GM18907 (cell line): ENCODE data around the gene CRYAB.
"Not testable (repeated sequence)": the region's sequence is repeated elsewhere in the genome, so short reads cannot be mapped to it uniquely, and the experiment has no call there.

Source experiments
- ATAC-seq: cut with Tn5 transposase; IDR thresholded peaks from one replicate; pipeline ENCODE4 v1.9.1; 2021; ENCODE audit warnings: mild to moderate bottlenecking, moderate library complexity; ENCODE audit not compliant: unreplicated experiment

CRYAB gene

GRCh38 chr11:111909378-111909777, 2.2 kb downstream of the CRYAB start:
- ATAC-seq, result no peak

- ATAC-seq, result no peak
Measured at GRCh38 chr11:111908639-111909305, 2.8 kb downstream of the CRYAB start.

- no peak for ATAC-seq
Measured at GRCh38 chr11:111906680-111907079, 4.9 kb downstream of the CRYAB start.

GRCh38 chr11:111905411-111905810, 6.2 kb downstream of the CRYAB start:
- no peak for ATAC-seq

- no peak for ATAC-seq
Measured at GRCh38 chr11:111886844-111887243, 24.7 kb downstream of the CRYAB start.

GRCh38 chr11:111886032-111886431, 25.5 kb downstream of the CRYAB start:
- no peak for ATAC-seq

GRCh38 chr11:111885053-111885452, 26.5 kb downstream of the CRYAB start:
- not testable (repeated sequence) for ATAC-seq

- no peak for ATAC-seq
Measured at GRCh38 chr11:111882202-111882601, 29.4 kb downstream of the CRYAB start.

GRCh38 chr11:111879637-111879960, 32.0 kb downstream of the CRYAB start:
- ATAC-seq, result no peak

- peak; percentile 90 for ATAC-seq
Measured at GRCh38 chr11:111878849-111879636, 32.5 kb downstream of the CRYAB start, which contains the start of the genes CFAP68 and FDXACB1. Gene CFAP68 (plus strand): TSS chr11:111879541. CDS start chr11:111879561, 20 bp downstream. Gene FDXACB1 (minus strand): TSS chr11:111879165. CDS start chr11:111879132, 33 bp downstream.

- peak; percentile 22 for ATAC-seq
Measured at GRCh38 chr11:111878385-111878848, 33.2 kb downstream of the CRYAB start.

- ATAC-seq, result no peak
Measured at GRCh38 chr11:111871693-111872161, 39.8 kb downstream of the CRYAB start.

GRCh38 chr11:111870886-111871692, 40.5 kb downstream of the CRYAB start, which contains the start of gene ALG9:
Gene ALG9 (minus strand): TSS chr11:111871581. CDS start chr11:111871482, 99 bp downstream.
- peak; percentile 90 for ATAC-seq

- ATAC-seq, result peak; percentile 6
Measured at GRCh38 chr11:111870522-111870885, 41.1 kb downstream of the CRYAB start.

GRCh38 chr11:111870113-111870512, 41.5 kb downstream of the CRYAB start:
- no peak for ATAC-seq

- ATAC-seq, result no peak
Measured at GRCh38 chr11:111860257-111860656, 51.3 kb downstream of the CRYAB start.
